ENCODE results near the gene CCND3. TPM values are rescaled to one million over a fixed set of nuclear protein-coding genes. Genes with fewer than 3 reads are reported as not detected.

CCND3 gene
- total and polyA plus RNA-seq, 2 of the 13 experiments (the other 11 are each of a cell fraction or from before 2014, with no cell fraction given), result 4.3 to 7.2 TPM

DNA sequence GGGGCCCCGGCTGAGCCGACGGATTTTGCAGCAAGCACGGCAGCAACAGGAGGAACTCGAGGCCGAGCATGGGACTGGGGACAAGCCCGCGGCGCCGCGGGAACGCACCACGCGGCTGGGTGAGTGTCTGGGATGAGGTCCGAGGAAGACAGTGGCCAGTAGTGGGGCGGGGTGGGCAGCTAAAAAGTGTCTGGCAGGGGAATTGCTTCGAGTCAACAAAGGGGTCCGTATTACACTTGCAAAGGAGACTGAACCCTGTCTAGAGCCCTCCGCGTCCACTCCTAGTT, 20.0 kb downstream of the CCND3 start (continued):
- TF ChIP-seq, protein P1, sequence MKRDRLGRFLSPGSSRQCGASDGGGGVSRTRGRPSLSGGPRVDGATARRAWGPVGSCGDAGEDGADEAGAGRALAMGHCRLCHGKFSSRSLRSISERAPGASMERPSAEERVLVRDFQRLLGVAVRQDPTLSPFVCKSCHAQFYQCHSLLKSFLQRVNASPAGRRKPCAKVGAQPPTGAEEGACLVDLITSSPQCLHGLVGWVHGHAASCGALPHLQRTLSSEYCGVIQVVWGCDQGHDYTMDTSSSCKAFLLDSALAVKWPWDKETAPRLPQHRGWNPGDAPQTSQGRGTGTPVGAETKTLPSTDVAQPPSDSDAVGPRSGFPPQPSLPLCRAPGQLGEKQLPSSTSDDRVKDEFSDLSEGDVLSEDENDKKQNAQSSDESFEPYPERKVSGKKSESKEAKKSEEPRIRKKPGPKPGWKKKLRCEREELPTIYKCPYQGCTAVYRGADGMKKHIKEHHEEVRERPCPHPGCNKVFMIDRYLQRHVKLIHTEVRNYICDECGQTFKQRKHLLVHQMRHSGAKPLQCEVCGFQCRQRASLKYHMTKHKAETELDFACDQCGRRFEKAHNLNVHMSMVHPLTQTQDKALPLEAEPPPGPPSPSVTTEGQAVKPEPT (CRISPR knock-in tag; IDR thresholded peaks at IDR 0.05; ENCODE audit: low read depth), result 0 out of 2 replicates have a peak, but pooled peaks have one; percentile 24
- TF ChIP-seq HES4 (CRISPR knock-in tag; IDR thresholded peaks at IDR 0.05; ENCODE audit: borderline replicate concordance) (peak; percentile 72; the same call in 1 of the 2 replicates), CBX1 (IDR thresholded peaks at IDR 0.05; ENCODE audit: low read depth) (no peak), SAFB2 (CRISPR knock-in tag; IDR thresholded peaks at IDR 0.05; ENCODE audit: borderline replicate concordance, low read depth) (0 out of 2 replicates have a peak, but pooled peaks have one; percentile 57), TMF1 (CRISPR knock-in tag; IDR thresholded peaks at IDR 0.05; ENCODE audit: low read depth) (0 out of 2 replicates have a peak, but pooled peaks have one; percentile 13), ZSCAN30 (CRISPR knock-in tag; IDR thresholded peaks at IDR 0.05) (no peak), GTF2F1 (IDR thresholded peaks at IDR 0.05; ENCODE audit: low read length) (no peak), HNRNPL (IDR thresholded peaks at IDR 0.05; ENCODE audit: low read depth, low read length) (peak; percentile 21; the same call in 1 of the 2 replicates), RBM39 (IDR thresholded peaks at IDR 0.05; ENCODE audit: low read depth, low read length, poor library complexity, severe bottlenecking) (no peak)
- TF ChIP-seq, protein P2, sequence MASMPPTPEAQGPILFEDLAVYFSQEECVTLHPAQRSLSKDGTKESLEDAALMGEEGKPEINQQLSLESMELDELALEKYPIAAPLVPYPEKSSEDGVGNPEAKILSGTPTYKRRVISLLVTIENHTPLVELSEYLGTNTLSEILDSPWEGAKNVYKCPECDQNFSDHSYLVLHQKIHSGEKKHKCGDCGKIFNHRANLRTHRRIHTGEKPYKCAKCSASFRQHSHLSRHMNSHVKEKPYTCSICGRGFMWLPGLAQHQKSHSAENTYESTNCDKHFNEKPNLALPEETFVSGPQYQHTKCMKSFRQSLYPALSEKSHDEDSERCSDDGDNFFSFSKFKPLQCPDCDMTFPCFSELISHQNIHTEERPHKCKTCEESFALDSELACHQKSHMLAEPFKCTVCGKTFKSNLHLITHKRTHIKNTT (CRISPR knock-in tag; IDR thresholded peaks at IDR 0.05), result no peak
- TF ChIP-seq, protein P3, sequence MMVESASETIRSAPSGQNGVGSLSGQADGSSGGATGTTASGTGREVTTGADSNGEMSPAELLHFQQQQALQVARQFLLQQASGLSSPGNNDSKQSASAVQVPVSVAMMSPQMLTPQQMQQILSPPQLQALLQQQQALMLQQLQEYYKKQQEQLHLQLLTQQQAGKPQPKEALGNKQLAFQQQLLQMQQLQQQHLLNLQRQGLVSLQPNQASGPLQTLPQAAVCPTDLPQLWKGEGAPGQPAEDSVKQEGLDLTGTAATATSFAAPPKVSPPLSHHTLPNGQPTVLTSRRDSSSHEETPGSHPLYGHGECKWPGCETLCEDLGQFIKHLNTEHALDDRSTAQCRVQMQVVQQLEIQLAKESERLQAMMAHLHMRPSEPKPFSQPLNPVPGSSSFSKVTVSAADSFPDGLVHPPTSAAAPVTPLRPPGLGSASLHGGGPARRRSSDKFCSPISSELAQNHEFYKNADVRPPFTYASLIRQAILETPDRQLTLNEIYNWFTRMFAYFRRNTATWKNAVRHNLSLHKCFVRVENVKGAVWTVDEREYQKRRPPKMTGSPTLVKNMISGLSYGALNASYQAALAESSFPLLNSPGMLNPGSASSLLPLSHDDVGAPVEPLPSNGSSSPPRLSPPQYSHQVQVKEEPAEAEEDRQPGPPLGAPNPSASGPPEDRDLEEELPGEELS (CRISPR knock-in tag; IDR thresholded peaks at IDR 0.05), result 0 out of 2 replicates have a peak, but pooled peaks have one; percentile 6
- TF ChIP-seq, protein P4, sequence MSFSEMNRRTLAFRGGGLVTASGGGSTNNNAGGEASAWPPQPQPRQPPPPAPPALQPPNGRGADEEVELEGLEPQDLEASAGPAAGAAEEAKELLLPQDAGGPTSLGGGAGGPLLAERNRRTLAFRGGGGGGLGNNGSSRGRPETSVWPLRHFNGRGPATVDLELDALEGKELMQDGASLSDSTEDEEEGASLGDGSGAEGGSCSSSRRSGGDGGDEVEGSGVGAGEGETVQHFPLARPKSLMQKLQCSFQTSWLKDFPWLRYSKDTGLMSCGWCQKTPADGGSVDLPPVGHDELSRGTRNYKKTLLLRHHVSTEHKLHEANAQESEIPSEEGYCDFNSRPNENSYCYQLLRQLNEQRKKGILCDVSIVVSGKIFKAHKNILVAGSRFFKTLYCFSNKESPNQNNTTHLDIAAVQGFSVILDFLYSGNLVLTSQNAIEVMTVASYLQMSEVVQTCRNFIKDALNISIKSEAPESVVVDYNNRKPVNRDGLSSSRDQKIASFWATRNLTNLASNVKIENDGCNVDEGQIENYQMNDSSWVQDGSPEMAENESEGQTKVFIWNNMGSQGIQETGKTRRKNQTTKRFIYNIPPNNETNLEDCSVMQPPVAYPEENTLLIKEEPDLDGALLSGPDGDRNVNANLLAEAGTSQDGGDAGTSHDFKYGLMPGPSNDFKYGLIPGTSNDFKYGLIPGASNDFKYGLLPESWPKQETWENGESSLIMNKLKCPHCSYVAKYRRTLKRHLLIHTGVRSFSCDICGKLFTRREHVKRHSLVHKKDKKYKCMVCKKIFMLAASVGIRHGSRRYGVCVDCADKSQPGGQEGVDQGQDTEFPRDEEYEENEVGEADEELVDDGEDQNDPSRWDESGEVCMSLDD (CRISPR knock-in tag; IDR thresholded peaks at IDR 0.05; ENCODE audit: borderline replicate concordance), result no peak
- TF ChIP-seq, protein P5, sequence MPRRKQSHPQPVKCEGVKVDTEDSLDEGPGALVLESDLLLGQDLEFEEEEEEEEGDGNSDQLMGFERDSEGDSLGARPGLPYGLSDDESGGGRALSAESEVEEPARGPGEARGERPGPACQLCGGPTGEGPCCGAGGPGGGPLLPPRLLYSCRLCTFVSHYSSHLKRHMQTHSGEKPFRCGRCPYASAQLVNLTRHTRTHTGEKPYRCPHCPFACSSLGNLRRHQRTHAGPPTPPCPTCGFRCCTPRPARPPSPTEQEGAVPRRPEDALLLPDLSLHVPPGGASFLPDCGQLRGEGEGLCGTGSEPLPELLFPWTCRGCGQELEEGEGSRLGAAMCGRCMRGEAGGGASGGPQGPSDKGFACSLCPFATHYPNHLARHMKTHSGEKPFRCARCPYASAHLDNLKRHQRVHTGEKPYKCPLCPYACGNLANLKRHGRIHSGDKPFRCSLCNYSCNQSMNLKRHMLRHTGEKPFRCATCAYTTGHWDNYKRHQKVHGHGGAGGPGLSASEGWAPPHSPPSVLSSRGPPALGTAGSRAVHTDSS (CRISPR knock-in tag; conservative IDR thresholded peaks at IDR 0.05), result no peak
- TF ChIP-seq, protein P6, sequence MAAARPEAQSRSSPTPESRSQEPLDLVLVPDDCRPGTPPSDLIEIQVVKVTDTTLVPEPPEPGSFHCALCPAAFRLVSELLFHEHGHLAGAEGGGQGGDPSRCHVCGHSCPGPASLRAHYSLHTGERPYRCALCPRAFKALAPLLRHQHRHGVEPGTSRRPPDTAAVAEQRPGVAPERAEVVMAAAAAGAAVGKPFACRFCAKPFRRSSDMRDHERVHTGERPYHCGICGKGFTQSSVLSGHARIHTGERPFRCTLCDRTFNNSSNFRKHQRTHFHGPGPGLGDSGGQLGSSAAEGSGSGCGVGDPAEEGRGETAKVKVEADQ (CRISPR knock-in tag; IDR thresholded peaks at IDR 0.05; ENCODE audit: borderline replicate concordance), result 0 out of 2 replicates have a peak, but pooled peaks have one; percentile 37
